GM08714 (cell line): Measurements from ENCODE around the gene DNAJB2.

ENCODE experiments used
- H3K4me3 ChIP-seq: fragments of 200-500 bp; sonication (Bioruptor generic); 2 replicates; pipeline ENCODE4 v1.5.1; 2014; ENCODE audit warnings: mild to moderate bottlenecking, low read length, inconsistent platforms
- ZNF274 ChIP-seq: IDR thresholded peaks from 2 replicates; pipeline ENCODE4 v1.6.1; 2012; ENCODE audit warnings: mild to moderate bottlenecking, low read depth, low read length

Gene DNAJB2

DNA sequence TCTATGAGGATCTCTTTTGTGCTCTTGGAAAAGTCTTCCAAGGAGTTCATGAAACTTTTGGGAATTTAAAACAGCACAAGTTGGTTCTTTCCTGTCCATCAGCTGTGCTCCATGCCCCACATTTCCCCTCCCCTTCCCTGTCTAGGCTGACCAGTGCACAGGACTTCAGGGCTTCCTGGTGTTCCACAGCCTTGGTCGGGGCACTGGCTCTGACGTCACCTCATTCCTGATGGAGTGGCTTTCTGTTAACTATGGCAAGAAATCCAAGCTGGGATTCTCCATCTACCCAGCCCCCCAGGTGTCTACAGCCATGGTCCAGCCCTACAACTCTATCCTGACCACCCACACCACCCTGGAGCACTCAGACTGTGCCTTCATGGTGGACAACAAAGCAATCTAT is 8.1 kb upstream of the DNAJB2 start:
- no peak overlapping the region for H3K4me3 ChIP-seq

DNA sequence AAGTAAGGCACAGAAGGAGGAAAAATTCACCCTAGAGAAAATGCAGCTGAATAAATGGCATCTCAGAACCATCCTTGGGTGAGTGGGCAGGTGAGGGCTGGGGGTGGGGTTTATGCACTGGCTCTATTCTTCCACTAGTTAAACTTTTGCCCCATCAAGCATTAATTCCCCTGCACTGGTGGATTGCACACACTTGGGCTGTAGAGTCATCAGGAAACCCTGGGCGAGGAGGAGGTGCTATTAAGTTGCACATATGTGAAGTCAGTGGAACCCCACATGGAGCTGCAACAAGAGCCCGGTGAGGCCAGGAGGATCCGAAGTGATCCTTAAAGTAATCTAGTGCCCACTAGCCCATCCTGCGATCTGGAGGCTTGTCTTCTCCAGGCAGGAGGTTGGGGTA is 6.8 kb upstream of the DNAJB2 start:
- TF ChIP-seq ZNF274 = no peak

More for the DNA sequence above, 8.1 kb upstream of the DNAJB2 start:
- no peak for TF ChIP-seq ZNF274

DNA sequence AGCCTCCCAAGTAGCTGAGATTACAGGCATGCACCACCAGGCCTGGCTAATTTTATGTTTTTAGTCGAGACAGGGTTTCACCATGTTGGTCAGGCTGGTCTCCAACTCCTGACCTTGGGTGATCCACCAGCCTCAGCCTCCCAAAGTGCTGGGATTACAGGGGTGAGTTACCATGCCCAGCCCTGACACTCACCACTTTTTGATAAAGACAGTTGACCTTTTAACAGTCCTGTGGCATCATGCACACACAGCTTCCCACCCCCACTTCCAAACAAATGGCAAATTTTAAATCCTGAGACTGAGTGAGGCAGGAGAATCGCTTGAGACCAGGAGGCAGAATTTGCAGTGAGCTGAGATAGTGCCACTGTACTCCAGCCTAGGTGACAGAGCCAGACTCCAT is 6.2 kb upstream of the DNAJB2 start:
- no peak overlapping the region for H3K4me3 ChIP-seq
- no peak for TF ChIP-seq ZNF274

More for the DNA sequence above, 6.8 kb upstream of the DNAJB2 start:
- H3K4me3 ChIP-seq = no peak overlapping the region

DNA sequence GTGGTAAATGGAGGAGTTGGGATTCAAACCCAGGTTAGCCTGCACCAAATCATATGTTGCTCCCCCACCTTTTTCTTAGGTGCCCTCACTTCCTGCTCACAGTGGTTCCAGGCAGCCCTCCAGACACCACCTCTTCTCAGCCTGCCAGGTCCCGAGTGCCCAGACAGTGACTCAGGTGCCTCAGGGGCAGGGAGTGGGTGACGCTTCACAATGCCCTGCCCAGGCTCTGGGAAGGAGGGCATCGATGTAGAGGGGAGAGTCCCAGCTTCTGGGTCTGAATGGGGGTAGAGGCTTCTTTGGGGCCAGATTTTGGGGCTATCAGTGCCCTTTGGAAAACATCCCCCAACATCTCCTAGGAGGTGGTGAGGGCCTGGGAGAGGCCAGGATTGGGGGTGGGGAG is 5.2 kb upstream of the DNAJB2 start:
- no peak overlapping the region for H3K4me3 ChIP-seq
- TF ChIP-seq ZNF274 = no peak

DNA sequence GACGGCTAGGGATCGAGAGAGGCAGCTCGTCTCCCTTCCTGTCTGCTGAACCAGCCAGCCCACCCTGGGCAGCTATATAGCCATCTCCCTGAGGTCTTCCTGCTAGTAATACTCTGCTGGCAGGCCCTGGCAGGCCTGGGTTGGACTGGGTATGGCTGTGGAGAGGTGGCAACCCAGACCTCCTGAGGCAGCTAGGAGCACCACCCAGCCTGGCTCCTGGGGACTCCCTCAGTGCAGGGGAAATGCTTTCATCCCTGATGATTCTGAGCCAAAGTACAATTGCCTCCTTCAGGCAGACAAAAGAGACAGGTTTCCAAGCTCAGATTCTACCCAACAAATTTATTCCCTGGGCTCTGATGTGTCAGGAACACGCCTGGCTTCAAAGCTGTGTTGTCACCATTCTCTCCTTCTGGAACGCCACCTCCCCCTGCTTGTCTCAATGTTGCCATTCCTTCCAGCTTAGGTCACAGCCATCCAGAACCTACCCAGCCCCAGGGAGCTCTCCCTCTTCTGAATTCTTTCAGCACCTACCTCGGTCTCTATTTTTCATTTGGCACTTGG is 4.7 kb upstream of the DNAJB2 start:
- no peak for TF ChIP-seq ZNF274
- no peak overlapping the region for H3K4me3 ChIP-seq

DNA sequence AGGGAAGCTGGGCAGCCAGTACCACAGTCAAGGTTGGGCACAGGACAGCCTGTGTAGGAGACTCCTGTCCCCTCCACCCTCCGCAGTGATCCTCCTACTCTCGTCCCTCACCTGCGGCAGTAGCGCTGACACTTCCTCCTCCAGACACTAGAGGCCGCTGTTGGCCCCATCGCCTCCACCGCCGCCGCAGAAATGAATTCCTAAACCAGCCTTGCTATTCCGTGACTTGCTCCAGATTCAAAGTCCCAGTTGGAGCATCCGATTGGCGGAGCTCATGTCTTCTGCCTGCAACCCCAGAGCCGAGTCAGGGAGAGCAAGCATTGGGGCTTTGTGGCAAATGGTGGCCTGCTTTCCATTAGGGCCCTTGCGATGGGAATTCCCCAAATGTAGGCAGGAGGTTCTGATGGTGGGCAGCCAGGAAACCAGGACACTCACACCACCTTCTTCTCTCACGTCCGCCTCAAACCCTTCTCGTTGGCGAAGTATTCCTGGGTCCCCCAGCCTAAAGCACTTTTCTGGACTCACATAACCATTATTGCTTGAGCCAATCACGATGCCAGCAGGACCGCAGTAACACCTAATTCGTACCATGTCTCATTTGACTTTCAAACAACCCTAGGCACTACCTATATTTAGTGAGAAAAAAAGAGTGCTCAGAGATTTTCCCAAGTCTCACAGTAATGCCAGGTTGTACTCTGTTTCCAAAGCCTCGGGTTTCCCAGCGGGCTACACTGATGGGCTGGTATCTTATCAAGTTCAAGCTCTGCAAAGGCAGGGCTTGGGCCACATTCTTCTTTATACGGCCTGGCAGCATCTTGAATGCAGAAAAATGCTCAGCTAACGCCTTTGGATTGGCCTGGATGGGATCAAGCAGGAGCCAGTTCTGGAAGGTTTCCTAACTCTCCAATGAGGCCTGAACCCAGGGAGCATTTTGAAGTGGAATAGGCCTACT is 1.2 kb upstream of the DNAJB2 start:
- peak overlapping the region; percentile 53; the same call in 1 of the 2 replicates for H3K4me3 ChIP-seq
- no peak for TF ChIP-seq ZNF274

DNA sequence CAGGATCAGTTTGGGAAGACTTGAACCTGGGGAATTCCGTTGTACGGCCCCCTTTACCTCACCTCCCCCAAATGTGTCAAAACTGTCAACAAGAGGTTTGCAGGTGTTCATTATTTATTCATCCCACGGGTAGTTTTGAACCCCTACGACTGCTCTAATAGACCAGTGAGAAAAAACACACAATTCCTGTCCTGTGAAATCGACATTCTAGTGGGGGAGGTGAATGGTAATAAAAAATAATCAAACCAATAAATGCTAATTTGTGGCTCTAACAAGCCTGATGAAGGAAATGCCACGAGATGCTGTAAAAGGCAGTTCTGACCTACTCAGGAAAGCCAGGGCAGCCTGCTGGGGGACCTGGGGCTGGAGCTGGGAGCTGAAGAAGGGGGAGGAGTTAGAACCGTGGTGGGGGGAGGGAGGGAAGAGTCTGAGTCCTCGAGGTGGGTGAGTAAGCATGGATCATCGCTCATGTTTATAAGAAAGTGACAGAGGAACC is 463 bp upstream of the DNAJB2 start:
- no peak for TF ChIP-seq ZNF274
- H3K4me3 ChIP-seq = peak overlapping the region; percentile 53; the same call in 1 of the 2 replicates

DNA sequence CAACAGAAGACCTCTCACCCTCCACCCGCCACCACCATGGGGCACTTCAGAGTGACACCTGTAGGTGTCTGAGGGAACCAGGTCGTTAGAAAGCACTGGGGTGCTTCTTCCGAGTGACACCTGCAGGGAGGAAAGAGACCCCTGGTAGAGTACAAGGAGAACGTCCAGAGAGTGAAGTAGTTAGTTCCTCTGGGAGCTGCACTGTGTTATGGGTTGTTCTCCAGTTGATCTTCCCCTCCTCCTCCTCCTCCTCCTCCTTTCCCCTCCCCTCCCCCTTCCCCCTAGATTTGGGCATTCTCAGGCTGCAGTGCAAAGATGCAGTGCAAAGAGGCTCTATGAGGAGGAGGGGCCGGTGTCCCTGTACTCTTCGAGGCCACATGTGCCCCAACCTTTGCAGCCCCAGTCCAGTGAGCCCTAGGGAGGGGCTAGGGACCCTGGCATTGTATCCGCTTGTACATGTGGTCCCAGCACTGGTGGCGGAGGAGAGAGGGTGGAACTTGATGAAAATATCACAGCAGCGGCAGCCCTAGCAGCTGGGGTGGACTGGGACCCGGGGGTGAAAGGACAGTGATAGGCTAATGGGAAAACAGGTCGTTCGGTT is 850 bp downstream of the DNAJB2 start:
- no peak for TF ChIP-seq ZNF274

DNA sequence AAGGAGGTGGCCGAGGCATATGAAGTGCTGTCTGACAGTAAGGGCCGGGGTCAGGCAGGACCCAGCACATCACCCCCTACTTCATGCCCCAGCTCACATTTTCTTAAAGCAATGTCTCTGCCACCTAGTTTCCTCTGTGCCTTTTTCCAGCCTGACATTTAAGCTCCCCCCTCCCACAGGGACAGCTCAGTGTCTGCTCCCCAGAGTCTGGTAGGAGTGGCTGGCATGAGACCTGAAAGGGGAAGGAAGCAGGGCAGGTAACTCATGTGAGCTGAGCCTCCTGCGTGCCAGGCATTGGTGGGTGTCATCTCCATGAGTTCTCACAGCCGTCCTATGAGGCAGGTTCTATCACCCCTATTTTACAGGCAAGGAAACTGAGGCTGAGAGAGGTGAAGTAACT is 1.5 kb downstream of the DNAJB2 start:
- TF ChIP-seq ZNF274 = no peak

More for the DNA sequence above, 850 bp downstream of the DNAJB2 start:
- H3K4me3 ChIP-seq = peak overlapping the region; percentile 77

DNA sequence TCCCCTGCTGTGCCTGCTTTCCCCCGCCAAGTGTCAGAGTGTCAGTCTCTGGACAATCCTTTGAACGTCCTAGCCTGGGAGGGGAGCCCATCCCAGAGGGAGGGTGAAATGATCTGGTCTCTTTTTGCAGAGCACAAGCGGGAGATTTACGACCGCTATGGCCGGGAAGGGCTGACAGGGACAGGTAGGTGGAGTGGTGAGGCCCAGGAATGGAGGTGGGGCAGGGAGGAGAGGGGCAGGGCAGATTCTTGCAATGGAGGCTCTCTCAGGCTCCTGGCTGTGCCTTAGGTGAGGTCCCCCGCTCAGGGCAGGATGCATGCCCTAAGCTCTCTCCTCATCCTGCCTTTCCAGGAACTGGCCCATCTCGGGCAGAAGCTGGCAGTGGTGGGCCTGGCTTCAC is 2.4 kb downstream of the DNAJB2 start:
- TF ChIP-seq ZNF274 = no peak
- H3K4me3 ChIP-seq = no peak overlapping the region

More for the DNA sequence above, 1.5 kb downstream of the DNAJB2 start:
- H3K4me3 ChIP-seq = no peak overlapping the region

DNA sequence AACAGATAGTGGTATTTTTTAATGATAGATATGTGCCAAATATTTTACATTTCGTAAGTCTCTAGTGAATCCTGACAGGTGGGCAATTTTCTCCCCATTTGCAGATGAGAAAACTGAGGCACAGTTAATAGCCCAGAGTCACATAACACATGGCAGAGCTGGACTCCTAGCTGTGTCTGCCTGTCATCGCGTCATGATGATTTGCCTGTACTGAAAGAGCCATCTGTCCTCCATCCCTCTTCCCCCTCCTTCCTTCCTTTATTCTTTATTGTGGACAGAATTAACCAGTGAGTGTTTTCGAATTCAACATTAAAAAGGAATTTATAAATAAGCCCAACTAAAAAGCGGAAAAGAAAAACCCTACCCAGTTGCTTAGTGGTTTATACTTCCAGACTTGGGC is 3.2 kb downstream of the DNAJB2 start:
- no peak for TF ChIP-seq ZNF274
- no peak overlapping the region for H3K4me3 ChIP-seq

DNA sequence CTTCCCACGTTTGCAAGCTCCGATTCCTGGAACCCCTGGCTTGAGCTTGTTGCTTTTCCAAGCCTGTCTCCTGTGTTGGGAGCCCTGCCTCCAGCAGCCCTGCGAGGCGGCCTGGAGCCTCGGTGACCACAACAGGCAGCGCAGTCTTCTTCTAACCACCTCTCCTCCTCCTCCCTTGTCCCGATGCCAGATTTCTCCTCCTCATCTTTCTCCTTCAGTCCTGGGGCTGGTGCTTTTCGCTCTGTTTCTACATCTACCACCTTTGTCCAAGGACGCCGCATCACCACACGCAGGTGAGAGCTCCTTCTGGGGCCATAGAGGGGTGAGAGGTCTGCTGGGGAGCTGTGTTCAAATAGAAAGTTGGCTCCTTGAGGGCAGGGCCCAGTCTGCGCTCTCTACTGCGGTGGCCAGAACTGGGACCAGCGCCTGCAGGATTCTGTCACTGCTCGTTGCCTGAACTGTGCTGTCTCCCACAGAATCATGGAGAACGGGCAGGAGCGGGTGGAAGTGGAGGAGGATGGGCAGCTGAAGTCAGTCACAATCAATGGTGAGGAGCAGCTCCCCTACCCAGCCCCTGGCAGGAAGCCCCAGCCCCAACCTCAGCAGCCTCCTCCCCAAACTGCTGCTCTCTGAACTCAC is 3.9 kb downstream of the DNAJB2 start:
- TF ChIP-seq ZNF274 = no peak
- H3K4me3 ChIP-seq = no peak overlapping the region

DNA sequence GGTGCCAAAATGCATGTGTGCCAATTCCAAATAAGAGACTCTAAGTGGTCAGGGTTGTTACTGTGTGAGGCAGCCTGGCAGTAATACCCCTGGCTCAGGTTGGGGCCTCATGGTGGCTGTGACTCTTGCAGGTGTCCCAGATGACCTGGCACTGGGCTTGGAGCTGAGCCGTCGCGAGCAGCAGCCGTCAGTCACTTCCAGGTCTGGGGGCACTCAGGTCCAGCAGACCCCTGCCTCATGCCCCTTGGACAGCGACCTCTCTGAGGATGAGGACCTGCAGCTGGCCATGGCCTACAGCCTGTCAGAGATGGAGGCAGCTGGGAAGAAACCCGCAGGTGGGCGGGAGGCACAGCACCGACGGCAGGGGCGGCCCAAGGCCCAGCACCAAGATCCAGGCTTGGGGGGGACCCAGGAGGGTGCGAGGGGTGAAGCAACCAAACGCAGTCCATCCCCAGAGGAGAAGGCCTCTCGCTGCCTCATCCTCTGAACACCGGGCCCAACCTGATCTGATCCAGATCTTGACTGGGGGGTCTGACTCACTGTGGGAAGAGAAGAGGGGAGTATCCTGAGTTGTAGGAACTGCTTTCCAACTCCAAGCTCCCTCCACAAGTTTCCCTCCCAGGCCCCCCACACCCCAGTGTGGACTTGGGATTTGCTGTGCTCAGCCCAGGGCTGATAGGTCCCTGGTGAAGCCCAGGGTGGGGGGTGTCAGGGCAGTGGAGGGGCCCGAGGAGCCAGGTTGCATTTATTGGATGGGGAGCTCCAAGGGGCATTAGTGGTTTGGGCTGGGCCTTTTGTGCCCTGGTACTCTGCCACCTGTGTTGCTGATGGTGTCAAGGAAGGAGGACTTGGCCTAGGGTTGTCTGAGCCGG is 5.6 kb downstream of the DNAJB2 start:
- TF ChIP-seq ZNF274 = no peak

More for the DNA sequence above, 5.6 kb downstream of the DNAJB2 start:
- no peak overlapping the region for H3K4me3 ChIP-seq
